ENCODE results near the gene NISCH. TPM values are rescaled to one million over a fixed set of nuclear protein-coding genes. Genes with fewer than 3 reads are reported as not detected.

NISCH gene
- total and polyA plus RNA-seq, 7 donors = 14.3 to 33.4 (median 23.6) TPM

GRCh38 chr3:52440249-52440551 lies 15.2 kb upstream of the NISCH start:
- intact Hi-C loops (cut with DNase I) = no loop called here
- no peaks in the 10 kb centered on the region for H3K36me3 ChIP-seq (ENCODE audit: insufficient read depth in 1 of 2, low read depth in 1 of 2)
- 89 to 91% (median 89%) methylated on average over 12 of the region's 12 CpGs for WGBS, 3 donors
- no peak for TF ChIP-seq CTCF (IDR thresholded peaks at IDR 0.05)
- DNase-seq (no peak), ATAC-seq (no peak)
- H3K4me3 ChIP-seq = no peak overlapping the region
- no peaks in the 10 kb centered on the region for H3K4me1 ChIP-seq
- H3K27me3 ChIP-seq (ENCODE audit: insufficient read depth in 3 of 3, low read length in 2 of 3) = no peaks in the 10 kb centered on the region
- no peaks in the 10 kb centered on the region for H3K9me3 ChIP-seq
- no peak overlapping the region for H3K27ac ChIP-seq

- Histone ChIP-seq H3K9me3 (no peaks in the 10 kb centered on the region), H3K4me3 (no peak overlapping the region), H3K27ac (no peak overlapping the region), H3K4me1 (no peaks in the 10 kb centered on the region), H3K27me3 (ENCODE audit: insufficient read depth in 3 of 3, low read length in 2 of 3) (no peaks in the 10 kb centered on the region), H3K36me3 (ENCODE audit: insufficient read depth in 1 of 2, low read depth in 1 of 2) (no peaks in the 10 kb centered on the region)
- TF ChIP-seq CTCF (IDR thresholded peaks at IDR 0.05) = no peak
- WGBS, 3 donors = 96 to 97% (median 96%) methylated on average over 14 of the region's 14 CpGs
- intact Hi-C loops (cut with DNase I) = loop anchor here in 1 of 2 donors (1.0 kb wide), 1 partner anchor 28 kb away; no protein-coding TSS in a partner anchor
- no peak for ATAC-seq
- no peak for DNase-seq
Observed at GRCh38 chr3:52440671-52441070, 14.7 kb upstream of the NISCH start.

GRCh38 chr3:52441091-52441771 lies 14.2 kb upstream of the NISCH start:
- no peaks in the 10 kb centered on the region for H3K9me3 ChIP-seq
- no peaks in the 10 kb centered on the region for H3K27me3 ChIP-seq (ENCODE audit: insufficient read depth in 3 of 3, low read length in 2 of 3)
- ATAC-seq (no peak), DNase-seq (no peak)
- 91 to 95% (median 92%) methylated on average over 23 of the region's 23 CpGs for WGBS, 3 donors
- no peak overlapping the region for H3K4me3 ChIP-seq
- no peaks in the 10 kb centered on the region for H3K4me1 ChIP-seq
- no peaks in the 10 kb centered on the region for H3K36me3 ChIP-seq (ENCODE audit: insufficient read depth in 1 of 2, low read depth in 1 of 2)
- intact Hi-C loops (cut with DNase I) = loop anchor here in 1 of 2 donors (1.0 kb wide), 1 partner anchor 29 kb away; no protein-coding TSS in a partner anchor
- TF ChIP-seq CTCF (IDR thresholded peaks at IDR 0.05) = no peak
- no peak overlapping the region for H3K27ac ChIP-seq

- DNase-seq (no peak), ATAC-seq (no peak)
- Histone ChIP-seq H3K27ac (no peak overlapping the region), H3K4me1 (peaks cover 4% of the 10 kb centered on the region), H3K9me3 (no peaks in the 10 kb centered on the region), H3K27me3 (ENCODE audit: insufficient read depth in 3 of 3, low read length in 2 of 3) (no peaks in the 10 kb centered on the region), H3K36me3 (ENCODE audit: insufficient read depth in 1 of 2, low read depth in 1 of 2) (no peaks in the 10 kb centered on the region), H3K4me3 (no peak overlapping the region)
- intact Hi-C loops (cut with DNase I) = loop anchor here in 1 of 2 donors (1.0 kb wide), 1 partner anchor 30 kb away; no protein-coding TSS in a partner anchor
- no peak for TF ChIP-seq CTCF (IDR thresholded peaks at IDR 0.05)
- WGBS, 3 donors = 88 to 97% (median 90%) methylated on average over 13 to 18 of the region's 18 CpGs
Observed at GRCh38 chr3:52441772-52442332, 13.6 kb upstream of the NISCH start.
